Measurements from ENCODE around the gene PORCN.
A peak's percentile ranks its signal among the peaks of the same experiment; 100 is the strongest.
"Not testable (repeated sequence)": the region's sequence is repeated elsewhere in the genome, so short reads cannot be mapped to it uniquely, and the experiment has no call there.

The PORCN gene

DNA sequence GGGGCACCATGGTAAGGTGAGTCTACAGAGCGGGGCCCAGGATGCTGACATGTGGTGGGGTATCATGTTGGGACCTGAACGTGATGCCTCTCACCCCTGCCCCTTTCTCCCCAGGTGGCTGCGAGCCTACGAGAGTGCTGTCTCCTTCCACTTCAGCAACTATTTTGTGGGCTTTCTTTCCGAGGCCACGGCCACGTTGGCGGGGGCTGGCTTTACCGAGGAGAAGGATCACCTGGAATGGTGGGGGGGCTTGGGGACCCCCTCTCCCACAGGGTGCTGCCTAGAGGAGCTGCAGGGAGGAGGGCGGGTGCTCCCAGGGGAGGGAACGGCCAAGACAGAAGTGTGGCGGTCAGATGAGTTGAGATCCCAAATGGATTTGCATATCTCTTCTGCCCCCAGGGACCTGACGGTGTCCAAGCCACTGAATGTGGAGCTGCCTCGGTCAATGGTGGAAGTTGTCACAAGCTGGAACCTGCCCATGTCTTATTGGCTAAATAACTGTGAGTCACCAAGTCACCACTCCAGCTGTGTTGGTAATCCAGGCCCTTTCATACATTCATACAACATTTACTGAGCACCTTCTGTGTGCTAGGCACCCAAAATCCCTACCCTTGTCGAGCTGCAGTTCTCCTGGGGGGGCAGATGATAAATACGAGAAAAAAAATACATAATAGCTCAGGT lies 5.5 kb downstream of the PORCN start:
- no peak for DNase-seq

DNA sequence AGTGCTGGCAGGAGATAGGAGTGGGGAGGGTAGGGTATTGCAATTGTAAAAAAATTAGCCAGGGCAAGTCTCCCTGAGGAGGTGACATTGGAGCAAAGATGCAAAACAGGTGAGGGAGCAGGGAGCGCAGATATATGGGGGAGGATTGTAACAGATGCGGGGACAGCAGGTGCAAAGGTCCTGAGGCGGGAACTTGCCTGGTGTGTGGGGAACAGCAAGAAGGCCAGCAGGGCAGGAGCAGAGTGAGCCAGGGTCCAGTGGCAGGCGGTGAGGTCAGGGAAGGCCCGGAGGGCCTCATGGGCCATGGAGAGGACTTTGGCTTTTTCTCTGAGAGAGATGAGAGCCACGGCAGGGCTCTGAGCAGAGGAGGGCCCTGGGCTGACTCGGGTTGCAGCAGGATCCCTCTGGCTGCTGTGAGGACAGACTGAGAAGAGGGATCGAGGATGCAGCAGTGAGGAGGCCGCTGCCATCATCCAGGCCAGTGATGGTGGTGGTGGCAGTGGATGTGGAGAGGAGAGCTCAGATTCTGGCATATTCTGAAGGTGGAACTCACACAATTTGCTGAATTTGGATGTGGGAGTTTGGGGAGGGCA lies 6.2 kb downstream of the PORCN start:
- DNase-seq, result no peak

DNA sequence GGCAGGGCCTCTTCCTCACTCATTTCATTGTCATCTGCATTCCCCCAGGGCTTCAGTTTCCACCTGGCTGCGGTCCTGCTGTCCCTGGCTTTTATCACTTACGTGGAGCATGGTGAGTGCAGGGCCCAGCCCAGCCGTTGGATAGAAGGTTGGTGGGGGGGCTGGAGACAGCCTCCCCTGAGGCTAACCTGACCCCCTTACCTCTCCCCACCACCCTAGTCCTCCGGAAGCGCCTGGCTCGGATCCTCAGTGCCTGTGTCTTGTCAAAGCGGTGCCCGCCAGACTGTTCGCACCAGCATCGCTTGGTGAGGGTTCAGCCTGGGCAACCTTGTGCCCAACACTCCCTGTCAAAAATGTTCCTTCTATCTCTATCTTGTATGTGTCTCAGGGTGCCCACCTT lies 7.0 kb downstream of the PORCN start:
- DNase-seq, result no peak

DNA sequence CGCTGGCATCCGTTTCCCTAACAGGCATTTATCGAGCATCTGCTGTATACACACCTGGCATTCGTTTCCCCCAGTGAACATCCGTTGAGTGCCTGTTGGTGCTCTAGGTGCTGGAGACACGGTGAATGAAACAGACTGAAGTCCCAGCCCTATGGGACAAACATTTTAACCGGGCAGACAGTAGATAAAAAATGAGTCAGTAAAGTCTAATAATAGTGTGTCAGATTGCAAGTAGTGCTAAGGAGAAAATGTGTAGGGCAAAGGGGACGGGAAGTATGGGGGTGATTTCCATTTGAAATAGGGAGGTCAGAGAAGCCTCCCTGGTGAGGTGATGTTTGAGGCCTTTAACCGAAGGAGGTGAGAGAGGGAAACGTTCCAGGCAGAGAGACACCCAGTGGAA lies 7.5 kb downstream of the PORCN start:
- no peak for DNase-seq

DNA sequence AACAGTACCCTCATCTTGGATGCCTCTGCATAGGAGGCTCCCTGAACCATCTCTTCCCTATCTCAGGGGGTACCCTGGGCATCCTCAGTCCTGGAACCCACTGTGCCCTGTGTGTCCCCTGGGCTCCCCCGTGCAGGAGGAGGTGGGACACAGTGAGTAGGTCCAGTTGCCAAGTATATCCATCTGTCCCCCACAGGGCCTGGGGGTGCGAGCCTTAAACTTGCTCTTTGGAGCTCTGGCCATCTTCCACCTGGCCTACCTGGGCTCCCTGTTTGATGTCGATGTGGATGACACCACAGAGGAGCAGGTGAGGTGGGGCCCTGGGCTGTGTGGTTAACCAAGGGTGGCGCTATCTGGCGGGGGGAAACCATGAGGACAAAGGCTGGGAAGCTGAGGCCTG lies 8.2 kb downstream of the PORCN start:
- DNase-seq, result no peak

DNA sequence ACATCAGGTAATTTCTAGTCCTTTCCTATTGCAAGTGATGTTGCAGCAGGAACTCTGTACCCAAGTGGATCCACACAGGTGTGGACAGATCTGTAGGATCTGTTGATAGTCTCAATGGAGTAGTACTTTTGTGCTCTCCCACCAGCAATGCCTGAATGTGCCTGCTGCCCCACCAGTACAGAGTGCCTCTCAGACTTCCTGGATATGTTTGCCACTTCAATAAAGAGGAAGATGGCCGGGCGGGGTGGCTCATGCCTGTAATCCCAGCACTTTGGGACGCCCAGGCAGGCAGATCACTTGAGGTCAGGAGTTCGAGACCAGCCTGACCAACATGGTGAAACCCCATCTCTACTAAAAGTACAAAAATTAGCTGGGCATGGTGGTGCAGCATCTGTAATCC lies 10.7 kb downstream of the PORCN start:
- DNase-seq, result not testable (repeated sequence)

DNA sequence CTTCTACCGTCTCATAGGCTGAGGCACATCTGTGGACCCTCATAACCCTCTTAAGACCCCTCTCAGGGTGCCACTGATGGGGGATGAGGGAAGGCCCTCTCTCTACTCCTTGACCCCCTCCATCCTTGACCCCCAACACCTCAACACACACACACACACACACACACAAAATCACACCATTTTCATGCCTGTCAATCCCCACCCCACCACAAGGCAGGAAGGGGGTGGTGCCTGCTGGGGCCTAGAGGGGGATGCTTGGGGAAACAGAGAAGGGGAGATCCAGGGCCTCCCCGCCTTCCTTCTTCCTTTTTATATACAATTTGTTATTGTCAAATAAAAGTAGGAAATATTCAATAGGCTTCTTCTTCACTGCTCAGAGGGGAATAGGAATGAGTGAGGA lies 11.7 kb downstream of the PORCN start:
- DNase-seq, result no peak

DNA sequence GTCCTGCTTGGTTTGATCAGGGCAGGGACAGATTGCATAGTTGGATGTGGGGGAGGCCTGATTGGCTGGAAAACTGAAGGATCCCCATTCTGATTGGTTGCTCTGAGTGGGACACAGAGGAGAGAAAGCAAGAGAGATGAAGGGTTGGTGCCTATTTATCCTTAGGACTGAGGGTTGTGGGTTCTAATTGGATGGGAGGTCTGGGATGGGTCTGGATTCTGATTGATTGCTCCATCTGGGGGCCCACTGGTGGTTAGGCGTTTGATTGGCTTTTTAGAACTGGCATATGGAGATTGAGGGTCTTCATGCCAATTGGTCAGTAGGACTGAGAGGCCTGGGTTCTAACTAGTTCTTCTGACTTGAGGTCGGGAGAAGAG lies 12.2 kb downstream of the PORCN start:
- peak; percentile 51 for DNase-seq

DNA sequence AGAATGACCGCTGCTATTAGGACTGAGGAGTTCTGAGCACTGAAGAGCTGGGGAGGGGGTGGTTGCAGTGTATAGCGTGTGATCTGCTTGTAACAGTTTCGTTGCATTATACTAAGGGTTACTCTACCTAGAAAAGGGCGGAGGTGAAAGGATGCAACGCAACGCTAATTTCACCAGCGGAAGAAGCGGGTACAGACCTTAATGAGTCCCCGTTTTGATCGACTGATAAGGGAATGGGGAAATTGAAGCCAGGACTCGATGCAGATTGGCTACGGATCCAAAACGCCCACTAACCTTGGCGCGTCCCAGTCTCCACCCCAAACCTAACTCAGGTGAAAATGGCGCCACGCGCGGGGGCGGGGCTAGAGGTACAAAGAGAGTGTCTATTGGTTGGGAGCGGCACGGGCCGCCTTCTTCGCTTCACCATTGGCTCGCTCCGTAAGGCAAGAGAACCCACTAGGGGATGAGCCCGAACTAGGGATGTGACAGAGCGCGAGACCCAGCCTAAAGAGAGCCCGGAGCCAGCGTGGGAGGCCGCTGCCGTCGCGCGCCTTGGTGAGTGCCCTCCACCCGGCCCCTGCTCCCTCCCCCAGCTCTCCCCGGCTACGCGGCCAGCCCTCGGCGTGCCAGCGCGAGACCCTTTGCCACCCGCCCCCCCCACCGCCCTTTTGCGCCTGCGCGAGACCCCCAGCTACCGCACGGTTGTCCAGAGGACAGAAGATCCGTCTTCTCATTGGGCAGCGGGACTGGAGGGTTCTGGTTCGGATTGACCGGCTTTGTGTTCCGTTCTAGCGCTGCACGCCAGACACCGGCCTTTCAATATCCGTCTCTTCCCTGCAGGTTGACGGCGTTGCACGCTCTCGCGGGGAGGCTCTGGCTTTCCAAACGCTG lies 12.8 kb downstream of the PORCN start, which contains the start of gene EBP:
Gene EBP (plus strand): TSS at position 456 of the 891 bp plus-strand sequence. CDS start 1,964 bp downstream, outside the sequence.
- peak; percentile 97 for DNase-seq

DNA sequence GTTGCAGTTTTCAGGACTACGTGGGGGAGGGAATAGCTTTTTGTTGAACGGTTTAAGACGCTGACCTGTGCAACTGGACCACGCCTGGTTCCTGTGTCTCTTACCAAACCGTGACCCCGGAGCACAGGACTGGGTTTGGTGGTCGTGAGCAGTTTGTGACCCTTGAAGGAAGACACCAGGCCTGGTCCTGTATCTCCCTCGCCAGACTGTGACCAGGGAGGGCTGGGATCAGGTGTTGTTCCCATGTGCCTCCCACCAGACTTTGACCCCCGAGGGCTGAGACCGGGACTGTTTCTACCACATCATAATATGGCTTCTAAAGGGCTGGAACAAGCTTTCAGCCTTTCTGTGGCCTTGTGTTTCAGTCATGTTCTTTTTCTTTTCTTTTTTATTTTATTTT lies 13.5 kb downstream of the PORCN start:
- peak; percentile 20 for DNase-seq

DNA sequence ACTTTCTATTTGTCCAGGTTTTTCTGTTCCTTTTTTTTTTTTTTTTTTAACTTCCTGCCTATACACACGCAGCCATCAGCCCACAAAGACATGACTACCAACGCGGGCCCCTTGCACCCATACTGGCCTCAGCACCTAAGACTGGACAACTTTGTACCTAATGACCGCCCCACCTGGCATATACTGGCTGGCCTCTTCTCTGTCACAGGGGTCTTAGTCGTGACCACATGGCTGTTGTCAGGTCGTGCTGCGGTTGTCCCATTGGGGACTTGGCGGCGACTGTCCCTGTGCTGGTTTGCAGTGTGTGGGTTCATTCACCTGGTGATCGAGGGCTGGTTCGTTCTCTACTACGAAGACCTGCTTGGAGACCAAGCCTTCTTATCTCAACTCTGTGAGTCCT lies 14.9 kb downstream of the PORCN start:
- no peak for DNase-seq

DNA sequence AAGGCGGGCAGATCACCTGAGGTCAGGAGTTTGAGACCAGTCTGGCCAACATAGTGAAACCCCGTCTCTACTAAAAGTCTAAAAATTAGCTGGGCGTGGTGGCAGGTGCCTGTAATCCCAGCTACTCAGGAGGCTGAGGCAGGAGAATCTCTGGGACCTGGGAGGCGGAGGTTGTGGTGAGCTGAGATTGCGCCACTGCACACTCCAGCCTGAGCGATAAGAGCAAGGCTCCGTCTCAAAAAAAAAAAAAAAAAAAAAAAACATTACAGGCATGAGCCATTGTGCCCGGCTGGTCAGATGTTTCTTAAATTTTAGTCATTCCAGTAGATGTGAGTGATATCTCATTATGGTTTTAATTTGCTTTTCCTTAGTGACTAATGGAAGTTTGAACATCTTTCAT lies 17.1 kb downstream of the PORCN start:
- not testable (repeated sequence) for DNase-seq

DNA sequence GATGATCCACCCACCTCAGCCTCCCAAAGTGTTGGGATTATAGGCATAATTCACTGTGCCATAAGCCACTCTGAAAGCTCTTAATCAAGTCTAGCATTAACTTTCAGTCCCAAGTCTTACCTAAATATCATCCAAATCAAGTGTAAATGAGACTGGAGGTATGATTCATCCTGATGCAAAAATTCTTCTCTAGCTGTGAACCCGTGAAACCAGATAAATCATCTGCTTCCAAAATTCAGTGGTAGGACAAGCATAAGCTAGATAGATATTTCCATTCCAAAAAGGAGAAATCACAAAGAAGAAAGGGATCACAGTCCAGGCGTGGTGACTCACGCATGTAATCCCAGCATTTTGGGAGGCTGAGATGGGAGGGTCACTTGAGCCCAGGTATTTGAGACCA lies 21.9 kb downstream of the PORCN start:
- no peak for DNase-seq

DNA sequence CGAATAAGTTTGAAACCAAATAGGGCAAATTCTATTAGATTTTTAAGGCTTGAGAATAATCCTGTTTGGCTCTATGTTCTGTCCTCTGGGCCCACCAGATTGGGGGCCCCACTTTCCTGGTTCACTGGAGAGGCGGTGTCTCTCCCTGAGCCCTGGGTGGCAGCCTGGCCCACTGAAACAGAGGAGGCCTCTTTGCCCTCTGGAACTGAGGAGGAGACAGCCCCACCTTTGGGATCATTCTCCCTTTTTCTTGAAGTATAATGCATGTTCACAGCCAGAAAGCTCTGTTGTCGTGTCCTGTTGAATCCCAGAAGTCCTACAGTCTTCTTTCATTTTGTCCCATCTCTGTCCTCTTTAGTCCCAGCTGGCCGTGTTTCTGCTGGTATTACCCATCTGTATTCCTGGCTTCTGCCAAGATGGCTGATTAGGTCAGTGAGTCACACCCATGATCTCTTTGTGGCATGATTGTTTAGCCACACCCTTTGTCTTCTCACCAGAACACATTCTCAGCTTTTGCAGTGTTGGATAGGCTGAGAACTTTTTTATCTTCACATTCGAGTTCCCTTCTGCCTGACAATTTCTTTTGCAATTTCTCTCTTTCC lies 22.7 kb downstream of the PORCN start:
- DNase-seq, result no peak

DNA sequence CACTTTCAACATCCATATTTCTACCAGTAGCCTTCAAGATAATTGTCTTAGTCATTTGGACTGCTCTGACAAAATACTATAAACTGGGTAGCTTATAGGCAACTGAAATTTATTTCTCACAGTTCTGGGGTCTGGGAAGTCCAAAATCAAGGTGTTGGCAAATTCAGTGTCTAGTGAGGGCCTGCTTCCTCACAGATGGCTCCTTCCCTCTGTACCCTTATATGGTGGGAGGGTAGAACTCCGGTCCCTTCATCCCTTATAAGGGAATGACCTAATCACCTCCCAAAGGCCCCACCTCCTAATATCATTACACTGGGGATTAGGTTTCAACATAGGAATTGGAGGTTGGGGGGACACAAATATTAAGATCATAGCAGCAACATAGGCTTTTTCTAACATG lies 23.4 kb downstream of the PORCN start:
- no peak for DNase-seq

DNA sequence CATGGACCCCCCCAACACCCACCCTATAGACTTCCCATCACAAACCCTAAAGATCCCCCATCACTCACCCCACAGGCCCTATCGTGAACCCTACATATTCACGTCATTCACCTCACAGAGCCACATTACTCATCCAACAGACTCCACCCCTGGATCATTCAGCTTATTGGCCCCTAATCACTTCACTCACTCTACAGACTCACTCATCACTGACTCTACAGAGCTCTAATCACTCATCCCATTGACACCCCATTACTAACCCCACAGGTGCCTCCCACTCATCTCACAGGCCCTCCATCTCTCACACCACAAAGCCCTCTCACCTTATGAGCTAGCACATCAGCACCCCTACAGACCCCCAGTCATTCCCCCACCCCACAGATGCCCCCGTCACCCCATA lies 24.4 kb downstream of the PORCN start:
- DNase-seq, result no peak

DNA sequence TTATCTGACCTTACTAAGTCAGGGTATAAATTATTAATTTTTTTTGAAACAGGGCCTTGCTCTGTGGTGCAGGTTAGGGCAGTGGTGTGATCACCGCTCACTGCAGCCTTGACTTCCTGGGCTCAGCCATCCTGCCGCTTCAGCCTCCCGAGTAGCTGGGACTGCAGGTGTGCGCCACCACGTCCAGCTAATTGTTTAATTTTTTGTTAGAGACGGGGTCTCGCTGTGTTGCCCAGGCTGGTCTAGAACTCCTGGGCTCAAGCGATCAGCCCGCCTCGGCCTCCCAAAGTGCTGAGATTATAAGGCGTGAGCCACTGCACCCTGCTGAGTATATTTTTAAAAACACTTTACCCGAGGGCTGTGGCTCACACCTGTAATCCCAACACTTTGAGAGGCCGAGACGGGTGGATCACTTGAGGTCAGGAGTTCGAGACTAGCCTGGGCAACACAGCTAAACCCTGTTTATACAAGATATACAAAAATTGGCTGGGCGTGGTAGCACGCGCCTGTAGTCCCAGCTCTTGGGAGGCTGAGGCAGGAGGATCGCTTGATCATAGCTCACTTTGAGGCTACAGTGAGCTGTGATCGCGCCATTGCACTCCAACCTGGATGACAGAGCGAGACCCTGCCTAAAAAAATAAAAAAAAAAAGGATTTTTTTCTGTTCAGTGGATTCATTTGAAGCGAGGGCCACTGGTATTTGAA lies 30.0 kb downstream of the PORCN start:
- no peak for DNase-seq

DNA sequence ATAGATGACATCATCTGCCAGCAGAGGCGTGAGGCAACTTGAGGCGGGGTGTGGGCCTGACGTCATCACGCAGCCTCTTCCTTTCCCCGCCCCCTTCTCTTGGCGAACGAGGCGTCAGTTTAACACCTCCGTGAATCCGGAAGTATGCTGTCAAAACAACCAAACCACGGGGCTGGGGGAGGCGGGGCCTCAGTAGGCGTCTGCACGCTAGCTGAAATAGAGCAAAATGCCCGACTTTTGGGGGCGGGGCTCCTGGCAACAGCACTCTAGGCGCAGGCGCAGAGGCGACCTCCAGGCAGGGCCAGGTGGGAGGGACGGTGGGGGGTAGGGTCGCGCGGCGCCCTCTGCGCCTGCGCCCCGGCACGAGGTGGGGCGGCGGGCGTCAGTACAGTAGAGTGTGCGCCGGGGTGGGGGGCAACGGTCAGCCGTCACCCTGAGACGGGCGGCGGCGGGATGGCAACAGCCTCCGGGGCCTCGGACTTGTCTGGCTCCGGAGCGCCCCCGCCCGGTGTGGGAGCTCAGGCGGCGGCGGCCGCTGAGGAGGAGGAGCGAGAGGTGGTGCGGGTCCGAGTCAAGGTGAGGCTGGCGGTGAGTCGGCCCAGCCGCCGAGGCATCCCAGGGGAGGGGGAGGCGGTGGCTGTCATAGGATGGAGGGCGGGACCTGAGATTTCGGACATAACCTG lies 30.7 kb downstream of the PORCN start, which contains the start of gene TBC1D25:
Gene TBC1D25 (plus strand): TSS at position 370 of the 683 bp plus-strand sequence. CDS start 84 bp downstream, at position 454.
- peak; percentile 98 for DNase-seq

DNA sequence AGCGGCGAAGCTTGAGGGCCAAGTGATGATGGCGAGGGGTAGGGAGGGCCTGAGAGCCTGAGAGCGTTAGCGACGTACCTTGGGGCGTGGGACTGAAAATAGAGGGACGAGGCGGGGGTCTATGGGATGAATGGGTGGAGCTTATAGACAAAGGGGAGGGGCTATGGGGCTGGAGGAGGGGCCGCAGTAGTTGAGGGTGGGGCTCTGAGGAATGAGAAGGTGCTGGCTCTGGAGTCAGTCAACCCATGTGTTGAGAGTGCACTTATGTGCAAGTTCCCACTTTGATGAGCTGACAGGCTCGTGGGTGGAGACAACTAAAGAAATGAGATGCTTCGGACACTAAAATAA lies 31.2 kb downstream of the PORCN start:
- DNase-seq, result no peak

DNA sequence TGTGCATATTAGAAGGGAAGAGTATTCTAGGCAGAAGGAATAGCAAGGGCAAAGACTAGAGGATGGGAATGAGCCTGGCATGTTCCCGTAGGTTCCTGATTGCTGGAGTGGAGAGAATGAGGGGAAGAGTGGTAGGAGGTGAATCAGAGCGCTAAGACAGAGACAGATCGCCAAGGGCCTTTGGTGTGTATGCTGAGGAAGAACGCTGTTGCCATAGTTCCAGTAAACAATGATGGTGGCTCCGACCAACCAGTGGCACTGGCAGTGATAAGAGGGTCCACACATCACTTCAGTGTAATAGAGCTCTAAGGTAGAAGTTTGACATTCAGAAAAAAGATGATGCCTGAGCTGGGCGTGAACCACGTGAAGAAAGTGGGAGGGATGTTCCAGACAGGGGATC lies 31.7 kb downstream of the PORCN start:
- DNase-seq, result no peak

DNA sequence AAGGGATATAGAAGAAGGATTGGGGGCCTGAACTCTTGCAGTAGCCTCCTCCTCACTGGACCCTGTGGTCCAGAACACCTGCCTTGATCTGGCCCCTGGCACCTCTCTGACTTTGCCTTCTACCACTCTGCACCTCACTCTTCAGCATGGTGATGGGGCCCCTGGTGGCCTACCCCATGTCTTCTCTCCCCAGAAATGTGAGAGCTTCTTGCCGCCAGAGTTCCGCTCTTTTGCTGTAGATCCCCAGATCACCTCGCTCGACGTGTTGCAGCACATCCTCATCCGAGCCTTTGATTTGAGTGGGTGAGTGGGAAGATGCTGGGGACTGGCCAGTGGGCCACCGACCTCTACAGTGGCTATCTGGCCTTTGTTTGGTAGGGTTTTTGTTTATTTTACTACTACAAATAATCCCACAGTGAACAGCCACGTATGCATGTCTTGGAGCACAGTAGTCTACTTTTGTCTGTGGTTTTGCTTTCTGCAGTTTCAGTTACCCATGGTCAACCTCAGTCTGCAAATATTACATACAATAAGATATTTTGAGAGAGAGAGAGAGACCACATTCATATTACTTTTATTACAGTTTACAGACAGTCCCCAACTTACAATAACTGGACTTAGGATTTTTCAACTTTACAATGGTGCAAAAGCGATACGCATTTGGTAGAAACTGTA lies 32.5 kb downstream of the PORCN start:
- no peak for DNase-seq

DNA sequence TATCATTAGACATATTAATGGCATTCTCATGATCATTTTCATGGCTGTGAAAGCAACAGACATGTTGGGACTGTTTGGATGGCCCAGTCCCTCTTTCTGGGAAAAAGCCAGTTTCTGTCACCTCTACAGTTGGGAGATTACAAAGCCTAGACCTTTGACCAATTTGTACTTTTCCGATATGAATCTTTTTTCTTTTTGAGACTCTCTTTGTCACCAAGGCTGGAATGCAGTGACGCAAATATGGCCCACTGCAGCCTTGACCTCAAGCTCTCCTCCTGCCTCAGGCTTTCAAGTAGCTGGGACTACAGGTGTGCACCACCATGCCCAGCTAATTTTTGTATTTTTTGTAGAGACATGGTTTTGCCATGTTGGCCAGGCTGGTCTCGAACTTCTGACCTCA lies 40.1 kb downstream of the PORCN start:
- DNase-seq, result no peak
